Measurements from ENCODE around the gene CDH11.

Gene CDH11

DNA sequence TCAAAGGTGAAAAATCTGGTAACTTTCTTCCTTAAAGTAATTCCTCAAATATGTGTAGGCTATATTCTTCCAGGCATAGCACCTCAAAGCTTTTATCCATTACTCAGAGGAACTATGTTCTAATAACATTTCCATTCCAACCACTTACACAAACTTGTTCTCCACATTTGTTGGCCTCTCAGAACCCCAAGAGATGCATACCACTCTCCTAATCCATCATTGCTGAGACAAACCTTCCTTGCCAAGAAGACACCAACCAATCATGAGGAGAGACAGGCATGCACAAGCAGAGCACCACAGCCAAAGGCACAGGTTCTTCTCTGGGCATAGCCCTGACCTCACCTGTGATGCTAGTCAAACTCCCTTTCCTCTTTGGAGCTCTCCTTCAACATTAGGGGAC, 20.9 kb downstream of the CDH11 start:
- Histone ChIP-seq H3K36me3 (ENCODE audit: control insufficient read depth, insufficient read depth, low read length) (no peaks in the 10 kb centered on the region), H3K4me1 (ENCODE audit: control insufficient read depth, insufficient read depth, low read length, poor library complexity, severe bottlenecking) (no peaks in the 10 kb centered on the region), H3K27ac (ENCODE audit: insufficient read depth, low read length, poor library complexity, severe bottlenecking) (no peak overlapping the region), H3K9me3 (ENCODE audit: control insufficient read depth, low read length) (no peaks in the 10 kb centered on the region), H3K4me3 (ENCODE audit: insufficient read depth, low read depth, low read length, poor library complexity, severe bottlenecking) (no peak overlapping the region), H3K27me3 (replicated peaks; ENCODE audit: control insufficient read depth, insufficient read depth, low read length, poor library complexity, severe bottlenecking) (no peaks in the 10 kb centered on the region)
- DNase-seq: no peak

DNA sequence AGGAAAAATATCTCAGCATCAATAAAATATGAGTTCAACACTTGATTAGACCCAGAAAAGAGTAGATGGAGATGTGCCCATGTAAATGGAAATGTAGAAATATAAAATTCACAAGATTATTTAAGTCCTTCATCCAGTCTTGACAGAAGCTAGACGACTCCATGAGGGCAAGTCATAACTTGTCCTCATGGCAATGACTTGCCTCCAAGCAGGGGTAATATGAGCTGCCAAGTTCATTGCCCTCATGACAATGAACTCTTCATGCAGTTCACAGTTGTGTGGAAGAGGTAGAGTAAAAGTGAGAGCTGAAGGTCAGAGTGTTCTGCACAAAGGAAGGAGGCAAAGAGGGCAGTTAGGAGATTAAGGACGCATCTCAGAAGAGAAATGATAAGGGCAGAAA, 22.3 kb downstream of the CDH11 start:
- Histone ChIP-seq H3K4me3 (ENCODE audit: insufficient read depth, low read depth, low read length, poor library complexity, severe bottlenecking) (no peak overlapping the region), H3K27ac (ENCODE audit: insufficient read depth, low read length, poor library complexity, severe bottlenecking) (no peak overlapping the region), H3K9me3 (ENCODE audit: control insufficient read depth, low read length) (no peaks in the 10 kb centered on the region), H3K36me3 (ENCODE audit: control insufficient read depth, insufficient read depth, low read length) (no peaks in the 10 kb centered on the region), H3K27me3 (replicated peaks; ENCODE audit: control insufficient read depth, insufficient read depth, low read length, poor library complexity, severe bottlenecking) (no peaks in the 10 kb centered on the region), H3K4me1 (ENCODE audit: control insufficient read depth, insufficient read depth, low read length, poor library complexity, severe bottlenecking) (no peaks in the 10 kb centered on the region)
- no peak for DNase-seq

DNA sequence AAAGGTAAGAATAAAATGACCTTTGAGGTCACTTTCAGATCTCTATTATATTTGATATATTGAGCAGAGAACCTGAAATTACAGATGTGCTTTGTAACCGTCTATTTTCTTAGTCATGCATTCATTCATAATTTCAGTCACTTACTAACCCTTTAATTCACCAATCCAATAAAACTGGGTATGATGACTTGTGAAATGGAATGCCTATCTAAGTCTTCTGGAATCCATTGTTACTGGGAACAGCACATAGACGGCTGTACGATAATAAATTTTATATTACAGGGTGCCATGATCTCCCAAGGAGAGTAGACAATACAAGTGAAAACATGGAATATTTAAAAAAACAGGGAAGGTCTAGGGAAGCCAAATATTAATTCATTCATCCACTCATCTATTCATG, 22.9 kb downstream of the CDH11 start:
- no peak for DNase-seq
- no peaks in the 10 kb centered on the region for H3K36me3 ChIP-seq (ENCODE audit: control insufficient read depth, insufficient read depth, low read length)
- H3K27me3 ChIP-seq (replicated peaks; ENCODE audit: control insufficient read depth, insufficient read depth, low read length, poor library complexity, severe bottlenecking): no peaks in the 10 kb centered on the region
- H3K9me3 ChIP-seq (ENCODE audit: control insufficient read depth, low read length): no peaks in the 10 kb centered on the region
- no peak overlapping the region for H3K4me3 ChIP-seq (ENCODE audit: insufficient read depth, low read depth, low read length, poor library complexity, severe bottlenecking)
- H3K27ac ChIP-seq (ENCODE audit: insufficient read depth, low read length, poor library complexity, severe bottlenecking): no peak overlapping the region
- H3K4me1 ChIP-seq (ENCODE audit: control insufficient read depth, insufficient read depth, low read length, poor library complexity, severe bottlenecking): no peaks in the 10 kb centered on the region

DNA sequence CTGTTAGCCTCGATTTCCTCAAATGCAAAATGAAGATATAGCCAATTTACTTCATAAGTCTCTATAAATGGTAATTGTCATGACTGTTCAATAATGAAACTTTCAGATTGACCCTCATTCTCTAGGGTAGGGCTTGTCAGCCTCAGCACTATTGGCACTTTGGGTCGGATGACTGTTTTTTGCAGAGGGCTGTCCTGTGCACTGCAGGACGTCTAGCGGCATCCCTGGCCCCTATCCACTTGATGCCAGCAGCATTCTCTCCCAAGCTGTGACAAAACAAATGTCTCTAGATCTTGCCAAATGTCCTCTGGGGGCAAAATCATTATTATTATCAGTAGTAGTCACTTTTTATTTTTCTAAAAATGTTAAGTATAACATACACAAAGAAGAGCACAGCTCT, 24.6 kb downstream of the CDH11 start:
- Histone ChIP-seq H3K4me3 (ENCODE audit: insufficient read depth, low read depth, low read length, poor library complexity, severe bottlenecking) (no peak overlapping the region), H3K4me1 (ENCODE audit: control insufficient read depth, insufficient read depth, low read length, poor library complexity, severe bottlenecking) (no peaks in the 10 kb centered on the region), H3K27me3 (replicated peaks; ENCODE audit: control insufficient read depth, insufficient read depth, low read length, poor library complexity, severe bottlenecking) (no peaks in the 10 kb centered on the region), H3K36me3 (ENCODE audit: control insufficient read depth, insufficient read depth, low read length) (no peaks in the 10 kb centered on the region), H3K9me3 (ENCODE audit: control insufficient read depth, low read length) (no peaks in the 10 kb centered on the region), H3K27ac (ENCODE audit: insufficient read depth, low read length, poor library complexity, severe bottlenecking) (no peak overlapping the region)
- no peak for DNase-seq

DNA sequence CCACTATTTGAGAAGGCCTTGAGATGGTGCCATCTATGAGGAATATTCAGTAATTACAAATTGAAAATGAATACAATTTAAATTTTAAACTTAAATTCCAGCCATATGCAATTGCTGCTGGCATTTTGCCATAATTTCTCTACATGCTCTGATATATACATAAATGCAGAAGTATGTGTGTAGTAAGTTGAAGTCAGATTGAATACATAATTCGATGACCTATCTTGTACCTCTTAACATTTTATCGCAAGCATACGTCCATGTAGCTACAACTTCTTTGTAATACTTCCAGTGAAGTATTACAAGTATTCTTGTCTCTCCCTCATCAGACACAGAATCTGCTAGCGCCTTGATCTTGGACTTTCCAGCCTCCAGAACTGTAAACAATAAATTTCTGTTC, 26.0 kb downstream of the CDH11 start:
- no peak for DNase-seq
- no peak overlapping the region for H3K27ac ChIP-seq (ENCODE audit: insufficient read depth, low read length, poor library complexity, severe bottlenecking)
- no peak overlapping the region for H3K4me3 ChIP-seq (ENCODE audit: insufficient read depth, low read depth, low read length, poor library complexity, severe bottlenecking)
- H3K4me1 ChIP-seq (ENCODE audit: control insufficient read depth, insufficient read depth, low read length, poor library complexity, severe bottlenecking): no peaks in the 10 kb centered on the region
- H3K27me3 ChIP-seq (replicated peaks; ENCODE audit: control insufficient read depth, insufficient read depth, low read length, poor library complexity, severe bottlenecking): no peaks in the 10 kb centered on the region
- H3K36me3 ChIP-seq (ENCODE audit: control insufficient read depth, insufficient read depth, low read length): no peaks in the 10 kb centered on the region
- H3K9me3 ChIP-seq (ENCODE audit: control insufficient read depth, low read length): no peaks in the 10 kb centered on the region

DNA sequence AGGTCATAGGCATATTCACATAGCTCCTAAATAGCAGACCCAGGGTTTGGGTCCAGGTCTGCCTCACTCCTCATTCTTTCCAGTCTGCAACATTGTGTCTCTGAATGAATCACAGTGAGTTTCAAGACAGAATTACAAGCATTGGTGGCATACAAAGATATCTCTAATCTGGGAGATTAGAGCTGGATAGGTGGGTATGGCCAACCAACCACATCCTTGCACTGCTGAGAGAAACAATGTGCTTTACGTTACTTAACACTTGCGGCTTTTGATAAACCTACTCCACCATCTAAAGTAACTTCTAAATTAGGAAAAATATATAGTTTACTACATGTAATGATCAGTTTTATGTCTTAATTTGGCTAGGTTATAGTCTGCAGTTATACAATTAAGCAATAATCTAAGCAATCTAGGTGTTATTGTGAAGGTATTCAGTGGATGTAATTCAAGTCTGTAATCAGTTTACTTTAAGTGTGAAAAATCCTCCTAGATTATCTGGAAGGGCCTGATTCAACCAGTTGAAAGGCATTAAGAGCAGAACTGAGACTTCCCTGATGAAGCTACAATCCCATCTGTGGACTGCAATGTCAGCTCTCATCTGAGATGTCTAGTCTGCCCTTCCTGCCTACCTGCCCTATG, 26.7 kb downstream of the CDH11 start:
- H3K27me3 ChIP-seq (replicated peaks; ENCODE audit: control insufficient read depth, insufficient read depth, low read length, poor library complexity, severe bottlenecking): no peaks in the 10 kb centered on the region
- DNase-seq: no peak
- H3K36me3 ChIP-seq (ENCODE audit: control insufficient read depth, insufficient read depth, low read length): no peaks in the 10 kb centered on the region
- H3K27ac ChIP-seq (ENCODE audit: insufficient read depth, low read length, poor library complexity, severe bottlenecking): no peak overlapping the region
- no peaks in the 10 kb centered on the region for H3K9me3 ChIP-seq (ENCODE audit: control insufficient read depth, low read length)
- H3K4me3 ChIP-seq (ENCODE audit: insufficient read depth, low read depth, low read length, poor library complexity, severe bottlenecking): no peak overlapping the region
- no peaks in the 10 kb centered on the region for H3K4me1 ChIP-seq (ENCODE audit: control insufficient read depth, insufficient read depth, low read length, poor library complexity, severe bottlenecking)

DNA sequence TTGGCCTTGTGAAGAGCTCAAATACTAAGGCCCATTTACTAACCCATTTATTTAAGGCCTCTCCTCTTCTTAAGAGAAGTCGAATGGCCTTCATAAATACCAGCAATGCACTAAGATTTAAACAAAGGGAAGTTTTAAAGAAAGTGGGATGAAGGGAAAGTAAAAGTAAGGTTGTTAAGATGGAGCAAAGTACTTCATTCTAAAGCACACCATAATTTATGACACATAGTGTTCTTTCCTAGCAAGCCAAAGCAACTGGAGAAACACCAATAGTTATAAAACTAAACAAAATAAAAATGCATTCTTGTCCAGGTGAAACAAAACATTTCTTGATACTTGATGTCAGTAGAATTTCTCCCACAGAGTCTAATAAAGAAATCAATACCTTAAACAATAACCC, 27.9 kb downstream of the CDH11 start:
- H3K9me3 ChIP-seq (ENCODE audit: control insufficient read depth, low read length): no peaks in the 10 kb centered on the region
- no peak for DNase-seq
- H3K27ac ChIP-seq (ENCODE audit: insufficient read depth, low read length, poor library complexity, severe bottlenecking): no peak overlapping the region
- H3K4me3 ChIP-seq (ENCODE audit: insufficient read depth, low read depth, low read length, poor library complexity, severe bottlenecking): no peak overlapping the region
- no peaks in the 10 kb centered on the region for H3K36me3 ChIP-seq (ENCODE audit: control insufficient read depth, insufficient read depth, low read length)
- H3K27me3 ChIP-seq (replicated peaks; ENCODE audit: control insufficient read depth, insufficient read depth, low read length, poor library complexity, severe bottlenecking): no peaks in the 10 kb centered on the region
- no peaks in the 10 kb centered on the region for H3K4me1 ChIP-seq (ENCODE audit: control insufficient read depth, insufficient read depth, low read length, poor library complexity, severe bottlenecking)

DNA sequence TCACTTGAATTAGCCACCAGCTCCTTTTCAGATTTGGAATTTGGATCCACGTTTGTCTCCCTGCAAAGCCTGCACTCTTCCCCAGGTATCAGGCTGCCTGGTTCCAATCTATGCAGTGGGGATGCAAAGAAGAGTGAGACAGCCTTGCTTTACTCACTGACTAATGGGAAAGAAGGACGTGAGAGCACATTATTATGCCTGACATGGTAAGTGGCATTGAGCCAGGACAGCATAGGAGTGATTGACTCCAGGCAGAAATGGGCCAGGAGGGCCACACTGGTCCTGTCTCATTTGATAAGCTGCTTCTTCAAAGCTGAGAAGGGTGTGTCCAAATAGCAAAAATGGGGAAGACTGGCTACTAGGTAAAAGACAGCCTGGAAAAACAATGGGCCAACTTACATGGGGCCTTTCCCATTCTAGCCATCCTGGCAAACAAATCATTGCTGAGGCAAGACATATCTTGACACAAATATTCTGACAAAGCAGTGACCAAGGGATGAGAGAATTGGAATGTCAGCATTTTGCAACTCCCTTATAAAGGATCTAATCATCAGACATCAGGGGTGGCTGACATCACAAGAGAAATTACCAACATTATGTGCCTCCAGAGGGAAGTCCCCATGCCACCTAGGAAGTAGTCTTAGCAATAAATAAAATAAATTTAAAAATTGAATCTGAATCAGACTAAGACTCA, 38.6 kb downstream of the CDH11 start:
- no peaks in the 10 kb centered on the region for H3K27me3 ChIP-seq (replicated peaks; ENCODE audit: control insufficient read depth, insufficient read depth, low read length, poor library complexity, severe bottlenecking)
- H3K4me3 ChIP-seq (ENCODE audit: insufficient read depth, low read depth, low read length, poor library complexity, severe bottlenecking): no peak overlapping the region
- H3K27ac ChIP-seq (ENCODE audit: insufficient read depth, low read length, poor library complexity, severe bottlenecking): no peak overlapping the region
- no peaks in the 10 kb centered on the region for H3K36me3 ChIP-seq (ENCODE audit: control insufficient read depth, insufficient read depth, low read length)
- H3K9me3 ChIP-seq (ENCODE audit: control insufficient read depth, low read length): no peaks in the 10 kb centered on the region
- H3K4me1 ChIP-seq (ENCODE audit: control insufficient read depth, insufficient read depth, low read length, poor library complexity, severe bottlenecking): no peaks in the 10 kb centered on the region
- no peak for DNase-seq

DNA sequence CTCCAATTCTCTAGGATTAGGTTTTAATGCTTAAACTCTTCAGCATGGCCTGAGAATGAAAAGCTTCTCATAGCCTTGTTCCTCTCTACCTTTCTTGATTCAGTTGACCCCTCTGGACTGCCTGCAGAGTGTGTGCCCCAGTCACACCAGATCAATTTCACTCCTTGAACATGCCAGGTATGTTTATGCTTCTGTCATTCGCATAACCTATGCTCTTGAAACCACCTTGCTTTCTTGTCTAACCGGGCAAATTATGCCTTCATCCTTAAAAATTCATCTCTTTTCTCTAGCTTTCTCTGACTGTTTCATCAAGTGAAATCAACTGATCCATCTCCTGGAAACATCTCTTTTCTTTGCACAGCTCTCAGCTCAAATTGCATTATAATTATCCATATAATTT, 42.3 kb downstream of the CDH11 start:
- no peak overlapping the region for H3K27ac ChIP-seq (ENCODE audit: insufficient read depth, low read length, poor library complexity, severe bottlenecking)
- no peak overlapping the region for H3K4me3 ChIP-seq (ENCODE audit: insufficient read depth, low read depth, low read length, poor library complexity, severe bottlenecking)
- H3K27me3 ChIP-seq (replicated peaks; ENCODE audit: control insufficient read depth, insufficient read depth, low read length, poor library complexity, severe bottlenecking): no peaks in the 10 kb centered on the region
- no peaks in the 10 kb centered on the region for H3K9me3 ChIP-seq (ENCODE audit: control insufficient read depth, low read length)
- H3K36me3 ChIP-seq (ENCODE audit: control insufficient read depth, insufficient read depth, low read length): no peaks in the 10 kb centered on the region
- H3K4me1 ChIP-seq (ENCODE audit: control insufficient read depth, insufficient read depth, low read length, poor library complexity, severe bottlenecking): no peaks in the 10 kb centered on the region
- DNase-seq: no peak

DNA sequence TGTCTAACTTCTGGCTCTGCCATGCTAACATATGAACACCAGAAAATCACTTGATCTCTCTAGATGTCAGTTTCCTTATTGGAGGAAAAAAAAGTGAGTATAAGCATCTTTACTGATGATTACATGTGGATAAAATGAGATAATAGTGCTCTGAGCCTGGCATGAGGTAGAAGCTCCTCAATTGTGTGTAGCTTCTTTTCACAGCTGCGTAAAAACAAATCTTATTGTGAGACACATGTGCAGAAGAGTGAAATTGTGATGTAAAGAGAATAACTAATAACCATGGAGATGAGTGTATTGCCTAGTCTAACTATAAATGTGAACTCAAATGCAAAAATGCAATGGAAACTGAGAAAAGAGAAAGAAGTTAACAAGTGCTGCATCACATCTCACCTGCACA, 44.7 kb downstream of the CDH11 start:
- Histone ChIP-seq H3K4me3 (ENCODE audit: insufficient read depth, low read depth, low read length, poor library complexity, severe bottlenecking) (no peak overlapping the region), H3K4me1 (ENCODE audit: control insufficient read depth, insufficient read depth, low read length, poor library complexity, severe bottlenecking) (no peaks in the 10 kb centered on the region), H3K27me3 (replicated peaks; ENCODE audit: control insufficient read depth, insufficient read depth, low read length, poor library complexity, severe bottlenecking) (no peaks in the 10 kb centered on the region), H3K27ac (ENCODE audit: insufficient read depth, low read length, poor library complexity, severe bottlenecking) (no peak overlapping the region), H3K36me3 (ENCODE audit: control insufficient read depth, insufficient read depth, low read length) (no peaks in the 10 kb centered on the region), H3K9me3 (ENCODE audit: control insufficient read depth, low read length) (no peaks in the 10 kb centered on the region)
- DNase-seq: no peak

Measured in effector memory CD4-positive, alpha-beta T cell (primary cell).